SK-N-SH (cell line): ENCODE data around the gene ME2. TPM values are rescaled to one million over a fixed set of nuclear protein-coding genes. Genes with fewer than 3 reads are reported as not detected.

Source experiments
- CTCF ChIA-PET: fragments of 300-600, 350-600 bp; formaldehyde crosslinking; extraction: SDS; loops from one replicate; lab custom pipeline; 2021; lab: Yijun Ruan, JAX
- POLR2A ChIA-PET: fragments of 350-600 bp; sonication (Branson Sonifier 250); formaldehyde crosslinking; extraction: SDS; loops from one replicate; lab custom pipeline; 2020; ENCODE audit warnings: antibody characterized with exemption, inconsistent platforms; lab: Yijun Ruan, JAX
- DNase-seq: peaks from one replicate; pipeline ENCODE4 v3.0.0; 2012
- H2AFZ ChIP-seq: fragments of 200-600 bp; sonication (generic); 2 replicates; pipeline ENCODE4 v1.8.1; 2016; ENCODE audit warnings: antibody characterized with exemption, mild to moderate bottlenecking, low read depth
- H3F3A ChIP-seq: fragments of 200-600 bp; sonication (generic); replicated peaks from 2 replicates; pipeline ENCODE3; 2016; ENCODE audit warnings: antibody characterized with exemption, mild to moderate bottlenecking; ENCODE audit not compliant: insufficient read depth
- H3K27ac ChIP-seq, 2 experiments: fragments of 200-500 bp in 1 of 2; fragments of 200-600 bp in 1 of 2; sonication (Bioruptor generic) in 1 of 2; sonication (generic), shearing (Covaris generic) in 1 of 2; 2 replicates each; pipeline versions ENCODE4 v1.5.1 to v1.6.1; 2014 to 2016; ENCODE audit warnings: low read depth in 2 of 2, inconsistent platforms in 1 of 2, low read length in 1 of 2, mild to moderate bottlenecking in 1 of 2, mixed read lengths in 1 of 2
- H3K27me3 ChIP-seq: fragments of 200-600 bp; sonication (generic), shearing (Covaris generic); 2 replicates; pipeline ENCODE4 v1.6.1; 2016; ENCODE audit warnings: mixed run types; ENCODE audit not compliant: insufficient read depth
- H3K36me3 ChIP-seq, 2 experiments: fragments of 200-500 bp in 1 of 2; fragments of 200-600 bp in 1 of 2; sonication (Bioruptor generic) in 1 of 2; sonication (generic) in 1 of 2; replicated peaks in 1 of 2; 2 replicates each; pipeline versions ENCODE3 to v1.5.1; 2014 to 2016; ENCODE audit warnings: low read length in 1 of 2, mild to moderate bottlenecking in 1 of 2; ENCODE audit not compliant: insufficient read depth in 2 of 2, control insufficient read depth in 1 of 2
- H3K4me1 ChIP-seq, 2 experiments: fragments of 200-500 bp in 1 of 2; fragments of 200-600 bp in 1 of 2; sonication (Bioruptor generic) in 1 of 2; sonication (generic), shearing (Covaris generic) in 1 of 2; 2 replicates each; pipeline versions ENCODE4 v1.5.1 to v1.6.1; 2014 to 2016; ENCODE audit warnings: low read depth in 1 of 2, low read length in 1 of 2, mixed run types in 1 of 2; ENCODE audit not compliant: insufficient read depth in 2 of 2, control insufficient read depth in 1 of 2
- H3K4me2 ChIP-seq: fragments of 200-600 bp; sonication (generic), shearing (Covaris generic); 2 replicates; pipeline ENCODE4 v1.6.1; 2017; ENCODE audit warnings: mixed run types
- H3K4me3 ChIP-seq, 2 experiments: fragments of 200-500 bp in 1 of 2; fragments of 200-600 bp in 1 of 2; sonication (Bioruptor generic) in 1 of 2; sonication (generic), shearing (Covaris generic) in 1 of 2; 2 replicates each; pipeline versions ENCODE4 v1.5.1 to v1.8.1; 2014 to 2016; ENCODE audit warnings: low read depth in 2 of 2, inconsistent platforms in 1 of 2, low read length in 1 of 2, mild to moderate bottlenecking in 1 of 2, mixed read lengths in 1 of 2, moderate library complexity in 1 of 2
- H3K79me2 ChIP-seq: fragments of 200-600 bp; sonication (generic); 2 replicates; pipeline ENCODE4 v1.8.1; 2017; ENCODE audit warnings: mild to moderate bottlenecking; ENCODE audit not compliant: insufficient read depth
- H3K9ac ChIP-seq: fragments of 200-600 bp; sonication (generic); 2 replicates; pipeline ENCODE4 v1.6.1; 2017; ENCODE audit warnings: mixed run types
- H3K9me2 ChIP-seq: fragments of 200-600 bp; sonication (generic); 2 replicates; pipeline ENCODE4 v1.6.1; 2017; ENCODE audit warnings: mixed run types
- H3K9me3 ChIP-seq: fragments of 200-600 bp; sonication (generic); 2 replicates; pipeline ENCODE4 v1.6.1; 2017; ENCODE audit warnings: mixed run types, mild to moderate bottlenecking, moderate library complexity
- H4K20me1 ChIP-seq: fragments of 200-600 bp; sonication (generic); 2 replicates; pipeline ENCODE4 v1.6.1; 2017; ENCODE audit warnings: mild to moderate bottlenecking, mixed run types; ENCODE audit not compliant: insufficient read depth
- EZH2phosphoT487 ChIP-seq: fragments of 200-600 bp; sonication (generic); IDR thresholded peaks from 2 replicates; pipeline ENCODE4 v1.6.1; 2017; ENCODE audit warnings: low read depth, mixed run types, mild to moderate bottlenecking, antibody characterized with exemption, moderate library complexity, borderline replicate concordance
- GABPA ChIP-seq: IDR thresholded peaks from 2 replicates; pipeline ENCODE4 v1.4.0; 2012; ENCODE audit warnings: low read depth, mild to moderate bottlenecking
- GATA2 ChIP-seq: sonication (generic); formaldehyde crosslinking; IDR thresholded peaks from 2 replicates; pipeline ENCODE4 v1.5.0; 2020; ENCODE audit warnings: mild to moderate bottlenecking, missing genetic modification reagents
- MEF2A ChIP-seq: IDR thresholded peaks from 2 replicates; pipeline ENCODE4 v1.4.0; 2012; ENCODE audit warnings: low read depth, borderline replicate concordance
- MXI1 ChIP-seq: IDR thresholded peaks from 2 replicates; pipeline ENCODE4 v1.6.1; 2012; ENCODE audit warnings: mild to moderate bottlenecking, low read depth, low read length, improper control_type of control experiment
- RFX5 ChIP-seq: IDR thresholded peaks from 2 replicates; pipeline ENCODE4 v1.6.1; 2012; ENCODE audit warnings: mild to moderate bottlenecking, improper control_type of control experiment, low read length
- YY1 ChIP-seq: IDR thresholded peaks from 2 replicates; pipeline ENCODE4 v1.4.0; 2012; ENCODE audit warnings: low read depth, mild to moderate bottlenecking
- WGBS: methylation state at CpG from one replicate; pipeline ENCODE4 v1.1.6; 2017; ENCODE audit warnings: low lambda C conversion rate; 5-methylcytosine and 5-hydroxymethylcytosine counted together
- polyA plus RNA-seq, 3 experiments: library from polyadenylated mRNA; depleted of rRNA; stranded (reverse); fragments of >200 nt; gene quantifications; 2 replicates each; pipeline ENCODE4 v1.2.3, GENCODE V29; 2012
- TF ChIP-seq, protein P1 (sequence below): IDR thresholded peaks from 2 replicates; pipeline ENCODE4; 2012
- TF ChIP-seq, protein P2 (sequence below): IDR thresholded peaks from 2 replicates; pipeline ENCODE4 v1.6.1; 2012; ENCODE audit warnings: mild to moderate bottlenecking, low read depth, low read length, moderate library complexity
- TF ChIP-seq, protein P3 (sequence below): IDR thresholded peaks from 2 replicates; pipeline ENCODE4 v1.4.0; 2012; ENCODE audit warnings: low read depth
- TF ChIP-seq, protein P4 (sequence below): fragments of 150-350 bp; IDR thresholded peaks from 2 replicates; pipeline ENCODE4 v1.6.1; 2017; ENCODE audit warnings: antibody characterized with exemption, low read length, low read depth, borderline replicate concordance
- TF ChIP-seq, protein P5 (sequence below): IDR thresholded peaks from 2 replicates; pipeline ENCODE4 v1.4.0; 2012; ENCODE audit warnings: low read depth, borderline replicate concordance

Gene ME2
- polyA plus RNA-seq, 1 of the 3 experiments (the other 2 are of a cell fraction), result 35.1 TPM

DNA sequence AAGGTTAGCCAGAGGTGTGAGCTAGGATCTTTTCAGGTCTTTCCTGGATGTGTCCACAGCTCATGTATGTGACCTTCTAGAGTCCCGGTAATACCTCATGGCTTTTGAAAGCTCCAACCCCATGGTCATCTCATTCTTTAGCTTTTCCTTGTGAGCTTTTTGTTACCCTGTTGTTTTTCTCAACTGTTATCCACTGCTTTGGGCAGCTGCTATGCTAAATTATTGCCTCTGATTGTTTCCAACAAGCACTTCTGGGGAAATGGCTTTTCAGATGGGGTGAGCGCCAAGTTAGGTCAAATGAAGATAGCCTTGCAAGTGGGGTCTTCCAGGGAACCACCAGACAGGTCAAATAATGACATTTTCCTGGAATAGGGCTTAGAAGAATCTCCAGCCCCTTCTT lies 27.9 kb downstream of the ME2 start (continued):
- no peak for TF ChIP-seq MXI1

DNA sequence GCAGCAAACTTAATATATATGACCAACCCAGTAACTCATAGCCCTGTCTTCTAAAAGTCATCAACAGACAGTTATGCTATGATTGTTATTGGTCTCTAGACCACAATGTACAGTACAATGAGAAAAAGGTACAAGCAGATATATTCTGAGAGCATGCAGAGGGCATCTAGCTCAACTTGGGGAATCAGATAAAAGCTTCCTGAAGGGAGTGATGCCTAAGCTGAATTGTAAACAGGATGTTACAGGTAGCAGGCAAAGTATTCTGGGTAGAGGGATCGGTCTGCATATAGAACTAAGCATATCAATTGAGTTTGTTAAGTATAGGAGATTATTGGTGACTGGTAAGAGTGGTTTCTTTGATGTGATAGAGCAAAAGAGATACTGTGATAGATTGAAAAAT lies 30.3 kb downstream of the ME2 start:
- POLR2A ChIA-PET, result no interaction called here
- WGBS, result 97% methylated on average over 1 of the region's 1 CpG

DNA sequence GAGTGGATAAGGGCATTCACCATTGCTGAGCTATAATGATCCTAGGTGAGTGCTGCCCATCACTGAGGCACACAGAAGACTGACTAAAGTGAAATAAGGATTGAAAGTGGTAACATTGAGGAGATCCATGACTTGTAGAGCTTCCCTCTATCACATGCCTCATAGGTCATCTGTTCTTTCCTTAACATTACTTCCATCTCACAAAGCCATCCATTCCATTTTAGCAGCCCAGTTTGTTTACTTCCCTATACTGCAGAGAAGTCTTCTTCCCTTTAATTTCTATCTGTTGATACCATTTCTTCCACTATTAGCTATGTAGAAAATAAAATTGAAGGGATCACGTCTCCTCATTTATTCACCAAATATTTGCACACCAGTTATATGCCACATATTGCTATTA lies 32.1 kb downstream of the ME2 start:
- Histone ChIP-seq H3K27me3 (no peaks in the 10 kb centered on the region), H3K4me2 (no peak overlapping the region), H3F3A (peaks cover 5% of the 10 kb centered on the region), H4K20me1 (no peaks in the 10 kb centered on the region), H3K4me3 (no peak overlapping the region), H3K36me3 (peaks cover 25 to 39% of the 10 kb centered on the region in 2 experiments), H3K9ac (no peak overlapping the region), H3K27ac (no peak overlapping the region), H2AFZ (no peak overlapping the region), H3K9me2 (no peaks in the 10 kb centered on the region), H3K9me3 (no peaks in the 10 kb centered on the region), H3K79me2 (peaks cover 3% of the 10 kb centered on the region), H3K4me1 (no peaks in the 10 kb centered on the region)
- CTCF ChIA-PET, result no interaction called here
- 97% methylated on average over 1 of the region's 1 CpG for WGBS
- TF ChIP-seq RFX5 (no peak), EZH2phosphoT487 (no peak), GABPA (no peak), GATA2 (CRISPR knock-in tag) (no peak), YY1 (no peak), MXI1 (no peak)
- TF ChIP-seq, protein P1, sequence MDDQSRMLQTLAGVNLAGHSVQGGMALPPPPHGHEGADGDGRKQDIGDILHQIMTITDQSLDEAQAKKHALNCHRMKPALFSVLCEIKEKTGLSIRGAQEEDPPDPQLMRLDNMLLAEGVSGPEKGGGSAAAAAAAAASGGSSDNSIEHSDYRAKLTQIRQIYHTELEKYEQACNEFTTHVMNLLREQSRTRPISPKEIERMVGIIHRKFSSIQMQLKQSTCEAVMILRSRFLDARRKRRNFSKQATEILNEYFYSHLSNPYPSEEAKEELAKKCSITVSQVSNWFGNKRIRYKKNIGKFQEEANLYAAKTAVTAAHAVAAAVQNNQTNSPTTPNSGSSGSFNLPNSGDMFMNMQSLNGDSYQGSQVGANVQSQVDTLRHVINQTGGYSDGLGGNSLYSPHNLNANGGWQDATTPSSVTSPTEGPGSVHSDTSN, result no peak
- TF ChIP-seq, protein P2, sequence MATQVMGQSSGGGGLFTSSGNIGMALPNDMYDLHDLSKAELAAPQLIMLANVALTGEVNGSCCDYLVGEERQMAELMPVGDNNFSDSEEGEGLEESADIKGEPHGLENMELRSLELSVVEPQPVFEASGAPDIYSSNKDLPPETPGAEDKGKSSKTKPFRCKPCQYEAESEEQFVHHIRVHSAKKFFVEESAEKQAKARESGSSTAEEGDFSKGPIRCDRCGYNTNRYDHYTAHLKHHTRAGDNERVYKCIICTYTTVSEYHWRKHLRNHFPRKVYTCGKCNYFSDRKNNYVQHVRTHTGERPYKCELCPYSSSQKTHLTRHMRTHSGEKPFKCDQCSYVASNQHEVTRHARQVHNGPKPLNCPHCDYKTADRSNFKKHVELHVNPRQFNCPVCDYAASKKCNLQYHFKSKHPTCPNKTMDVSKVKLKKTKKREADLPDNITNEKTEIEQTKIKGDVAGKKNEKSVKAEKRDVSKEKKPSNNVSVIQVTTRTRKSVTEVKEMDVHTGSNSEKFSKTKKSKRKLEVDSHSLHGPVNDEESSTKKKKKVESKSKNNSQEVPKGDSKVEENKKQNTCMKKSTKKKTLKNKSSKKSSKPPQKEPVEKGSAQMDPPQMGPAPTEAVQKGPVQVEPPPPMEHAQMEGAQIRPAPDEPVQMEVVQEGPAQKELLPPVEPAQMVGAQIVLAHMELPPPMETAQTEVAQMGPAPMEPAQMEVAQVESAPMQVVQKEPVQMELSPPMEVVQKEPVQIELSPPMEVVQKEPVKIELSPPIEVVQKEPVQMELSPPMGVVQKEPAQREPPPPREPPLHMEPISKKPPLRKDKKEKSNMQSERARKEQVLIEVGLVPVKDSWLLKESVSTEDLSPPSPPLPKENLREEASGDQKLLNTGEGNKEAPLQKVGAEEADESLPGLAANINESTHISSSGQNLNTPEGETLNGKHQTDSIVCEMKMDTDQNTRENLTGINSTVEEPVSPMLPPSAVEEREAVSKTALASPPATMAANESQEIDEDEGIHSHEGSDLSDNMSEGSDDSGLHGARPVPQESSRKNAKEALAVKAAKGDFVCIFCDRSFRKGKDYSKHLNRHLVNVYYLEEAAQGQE, result no peak
- TF ChIP-seq, protein P3, sequence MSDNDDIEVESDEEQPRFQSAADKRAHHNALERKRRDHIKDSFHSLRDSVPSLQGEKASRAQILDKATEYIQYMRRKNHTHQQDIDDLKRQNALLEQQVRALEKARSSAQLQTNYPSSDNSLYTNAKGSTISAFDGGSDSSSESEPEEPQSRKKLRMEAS, result no peak
- TF ChIP-seq, protein P4, sequence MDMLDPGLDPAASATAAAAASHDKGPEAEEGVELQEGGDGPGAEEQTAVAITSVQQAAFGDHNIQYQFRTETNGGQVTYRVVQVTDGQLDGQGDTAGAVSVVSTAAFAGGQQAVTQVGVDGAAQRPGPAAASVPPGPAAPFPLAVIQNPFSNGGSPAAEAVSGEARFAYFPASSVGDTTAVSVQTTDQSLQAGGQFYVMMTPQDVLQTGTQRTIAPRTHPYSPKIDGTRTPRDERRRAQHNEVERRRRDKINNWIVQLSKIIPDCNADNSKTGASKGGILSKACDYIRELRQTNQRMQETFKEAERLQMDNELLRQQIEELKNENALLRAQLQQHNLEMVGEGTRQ, result no peak
- TF ChIP-seq, protein P5, sequence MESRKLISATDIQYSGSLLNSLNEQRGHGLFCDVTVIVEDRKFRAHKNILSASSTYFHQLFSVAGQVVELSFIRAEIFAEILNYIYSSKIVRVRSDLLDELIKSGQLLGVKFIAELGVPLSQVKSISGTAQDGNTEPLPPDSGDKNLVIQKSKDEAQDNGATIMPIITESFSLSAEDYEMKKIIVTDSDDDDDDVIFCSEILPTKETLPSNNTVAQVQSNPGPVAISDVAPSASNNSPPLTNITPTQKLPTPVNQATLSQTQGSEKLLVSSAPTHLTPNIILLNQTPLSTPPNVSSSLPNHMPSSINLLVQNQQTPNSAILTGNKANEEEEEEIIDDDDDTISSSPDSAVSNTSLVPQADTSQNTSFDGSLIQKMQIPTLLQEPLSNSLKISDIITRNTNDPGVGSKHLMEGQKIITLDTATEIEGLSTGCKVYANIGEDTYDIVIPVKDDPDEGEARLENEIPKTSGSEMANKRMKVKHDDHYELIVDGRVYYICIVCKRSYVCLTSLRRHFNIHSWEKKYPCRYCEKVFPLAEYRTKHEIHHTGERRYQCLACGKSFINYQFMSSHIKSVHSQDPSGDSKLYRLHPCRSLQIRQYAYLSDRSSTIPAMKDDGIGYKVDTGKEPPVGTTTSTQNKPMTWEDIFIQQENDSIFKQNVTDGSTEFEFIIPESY, result no peak
- POLR2A ChIA-PET, result interaction anchor here (0.7 kb wide), 1 partner anchor 78 kb away, joined by 3 read pairs; no protein-coding TSS in a partner anchor
- DNase-seq, result no peak

More for the DNA sequence above, 30.3 kb downstream of the ME2 start:
- no peak overlapping the region for H3K27ac ChIP-seq
- H3K9ac ChIP-seq, result no peak overlapping the region
- CTCF ChIA-PET, result no interaction called here
- no peak overlapping the region for H3K4me2 ChIP-seq
- H3K36me3 ChIP-seq, result peaks cover 25 to 47% of the 10 kb centered on the region in 2 experiments
- no peak for TF ChIP-seq MEF2A
- TF ChIP-seq, protein P3, result no peak
- H4K20me1 ChIP-seq, result no peaks in the 10 kb centered on the region
- H3K79me2 ChIP-seq, result no peaks in the 10 kb centered on the region; the same call in 1 of the 2 replicates
- peaks cover 5% of the 10 kb centered on the region for H3F3A ChIP-seq
- H3K27me3 ChIP-seq, result no peaks in the 10 kb centered on the region
- no peak for DNase-seq
- no peaks in the 10 kb centered on the region for H3K4me1 ChIP-seq
- no peak overlapping the region for H3K4me3 ChIP-seq
- H3K9me3 ChIP-seq, result no peaks in the 10 kb centered on the region
- no peak overlapping the region for H2AFZ ChIP-seq
- H3K9me2 ChIP-seq, result no peaks in the 10 kb centered on the region
